GM21723 (cell line): ENCODE data around the gene IRAK3.

Experiments
- ATAC-seq: cut with Tn5 transposase; IDR thresholded peaks from one replicate; pipeline ENCODE4 v1.9.1; 2021; ENCODE audit warnings: mild to moderate bottlenecking, moderate library complexity; ENCODE audit not compliant: unreplicated experiment

Gene IRAK3

GRCh38 chr12:66188584-66189485 lies at the start of gene IRAK3:
TSS of gene IRAK3 (plus strand) at chr12:66189214. CDS start at chr12:66189300, 86 bp downstream.
- peak; percentile 60 for ATAC-seq

GRCh38 chr12:66139328-66139727 lies 49.7 kb upstream of the IRAK3 start:
- no peak for ATAC-seq

GRCh38 chr12:66140731-66141130 lies 48.3 kb upstream of the IRAK3 start:
- no peak for ATAC-seq

- no peak for ATAC-seq
These were observed 47.7 kb upstream of the IRAK3 start for GRCh38 chr12:66141299-66141698.

GRCh38 chr12:66142826-66143225 lies 46.2 kb upstream of the IRAK3 start:
- ATAC-seq: no peak

GRCh38 chr12:66143868-66144267 lies 45.1 kb upstream of the IRAK3 start:
- no peak for ATAC-seq

GRCh38 chr12:66144791-66145754 lies 43.9 kb upstream of the IRAK3 start:
- no peak for ATAC-seq

- no peak for ATAC-seq
These were observed 39.2 kb upstream of the IRAK3 start for GRCh38 chr12:66149702-66150398.

- ATAC-seq: no peak
These were observed 36.3 kb upstream of the IRAK3 start for GRCh38 chr12:66152732-66153131.

GRCh38 chr12:66154776-66155175 lies 34.2 kb upstream of the IRAK3 start:
- no peak for ATAC-seq

- no peak for ATAC-seq
These were observed 32.4 kb upstream of the IRAK3 start for GRCh38 chr12:66156654-66157053.

- no peak for ATAC-seq
These were observed 29.9 kb upstream of the IRAK3 start for GRCh38 chr12:66159123-66159522.

GRCh38 chr12:66160704-66161103 lies 28.3 kb upstream of the IRAK3 start:
- ATAC-seq: no peak

GRCh38 chr12:66162701-66163100 lies 26.3 kb upstream of the IRAK3 start:
- no peak for ATAC-seq

GRCh38 chr12:66163289-66163688 lies 25.7 kb upstream of the IRAK3 start:
- ATAC-seq: no peak

- ATAC-seq: no peak
These were observed 24.6 kb upstream of the IRAK3 start for GRCh38 chr12:66164349-66164821.

- no peak for ATAC-seq
These were observed 23.9 kb upstream of the IRAK3 start for GRCh38 chr12:66165141-66165540.

GRCh38 chr12:66166561-66166960 lies 22.5 kb upstream of the IRAK3 start:
- no peak for ATAC-seq

GRCh38 chr12:66168410-66168809 lies 20.6 kb upstream of the IRAK3 start:
- ATAC-seq: no peak

GRCh38 chr12:66169221-66170170 lies 19.5 kb upstream of the IRAK3 start, which contains the start of gene TMBIM4:
TSS of gene TMBIM4 (minus strand) at chr12:66169996. CDS start at chr12:66169951, 45 bp downstream.
- peak; percentile 90 for ATAC-seq
